GM18502 (cell line): ENCODE results near the gene DOLPP1.

Experiments
- ATAC-seq: cut with Tn5 transposase; IDR thresholded peaks from one replicate; pipeline ENCODE4 v1.9.1; 2021; ENCODE audit warnings: mild to moderate bottlenecking; ENCODE audit not compliant: unreplicated experiment, poor library complexity

Gene DOLPP1

GRCh38 chr9:129136446-129137035 lies 55.6 kb downstream of the DOLPP1 start:
- ATAC-seq, result no peak

- no peak for ATAC-seq
Measured at GRCh38 chr9:129137292-129138143, 56.6 kb downstream of the DOLPP1 start.

- no peak for ATAC-seq
Measured at GRCh38 chr9:129138144-129138462, 57.2 kb downstream of the DOLPP1 start.

- no peak for ATAC-seq
Measured at GRCh38 chr9:129138476-129139232, 57.7 kb downstream of the DOLPP1 start.

DNA sequence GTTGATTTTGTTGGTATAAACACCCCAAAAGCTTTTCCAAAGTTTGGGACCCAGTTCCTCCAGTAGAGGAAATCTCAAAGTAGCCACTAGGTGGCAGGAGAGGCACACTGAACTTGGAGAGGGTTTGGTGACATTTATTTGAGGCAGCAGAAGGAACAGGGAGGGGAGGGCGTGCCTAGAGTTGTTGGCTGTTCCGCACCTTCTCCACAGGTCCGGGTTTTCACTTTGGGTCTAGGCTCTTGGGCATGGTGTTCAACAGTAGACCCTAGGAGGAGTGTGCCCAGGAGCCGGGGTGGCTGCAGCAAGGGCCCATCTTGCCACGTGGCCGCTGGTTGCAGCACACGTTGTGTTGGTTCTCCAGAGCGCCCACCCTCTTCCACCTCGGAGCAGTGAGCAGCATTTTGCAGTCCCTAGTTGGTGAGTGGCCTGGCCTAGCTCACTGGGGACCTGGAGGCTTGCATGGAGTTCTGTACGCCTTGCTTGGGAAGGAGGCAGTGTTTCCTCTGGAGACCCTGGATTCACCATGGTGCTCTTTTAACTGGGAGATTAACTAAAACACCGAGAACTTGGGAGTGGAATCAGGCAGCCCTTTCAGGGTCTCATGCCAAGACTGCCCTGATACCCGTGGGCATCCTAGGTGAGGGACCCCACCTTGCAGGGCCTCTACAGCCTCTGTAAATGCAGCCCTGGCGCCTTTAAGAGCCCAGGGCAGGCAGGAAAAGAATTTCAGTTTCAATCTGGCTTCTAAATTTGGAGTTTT lies 58.5 kb downstream of the DOLPP1 start:
- peak; percentile 16 for ATAC-seq

GRCh38 chr9:129139993-129140396 lies 59.1 kb downstream of the DOLPP1 start:
- ATAC-seq, result peak; percentile 70
